Peyer's patch (tissue), 4 donors: Measurements from ENCODE around the gene CACNA1B.

Experiments
- CTCF ChIP-seq, 6 experiments: fragments of 450-650 bp in 4 of 6; fragments of 200-600 bp in 2 of 6; sonication (generic) in 1 of 6; IDR thresholded peaks; one replicate each; pipeline ENCODE4 v1.5.1; 2017 to 2019; ENCODE audit warnings: antibody characterized with exemption in 6 of 6, mild to moderate bottlenecking in 3 of 6, moderate library complexity in 1 of 6
- POLR2A ChIP-seq, 2 donors: fragments of 450-650 bp; IDR thresholded peaks; one replicate each; pipeline ENCODE4 v1.5.1; 2017; ENCODE audit warnings: antibody characterized with exemption in 2 of 2, mild to moderate bottlenecking in 2 of 2, moderate library complexity in 2 of 2

- TF ChIP-seq CTCF (IDR thresholded peaks at IDR 0.05) (no peak), POLR2A (IDR thresholded peaks at IDR 0.05) (no peak)
Observed at GRCh38 chr9:138120511-138121437, 243.2 kb downstream of the CACNA1B start.
